HG02763 (cell line): ENCODE results near the gene GINS2.

Experiments
- ATAC-seq: cut with Tn5 transposase; IDR thresholded peaks from one replicate; pipeline ENCODE4 v1.9.1; 2021; ENCODE audit warnings: mild to moderate bottlenecking, moderate library complexity; ENCODE audit not compliant: unreplicated experiment

GINS2 gene

DNA sequence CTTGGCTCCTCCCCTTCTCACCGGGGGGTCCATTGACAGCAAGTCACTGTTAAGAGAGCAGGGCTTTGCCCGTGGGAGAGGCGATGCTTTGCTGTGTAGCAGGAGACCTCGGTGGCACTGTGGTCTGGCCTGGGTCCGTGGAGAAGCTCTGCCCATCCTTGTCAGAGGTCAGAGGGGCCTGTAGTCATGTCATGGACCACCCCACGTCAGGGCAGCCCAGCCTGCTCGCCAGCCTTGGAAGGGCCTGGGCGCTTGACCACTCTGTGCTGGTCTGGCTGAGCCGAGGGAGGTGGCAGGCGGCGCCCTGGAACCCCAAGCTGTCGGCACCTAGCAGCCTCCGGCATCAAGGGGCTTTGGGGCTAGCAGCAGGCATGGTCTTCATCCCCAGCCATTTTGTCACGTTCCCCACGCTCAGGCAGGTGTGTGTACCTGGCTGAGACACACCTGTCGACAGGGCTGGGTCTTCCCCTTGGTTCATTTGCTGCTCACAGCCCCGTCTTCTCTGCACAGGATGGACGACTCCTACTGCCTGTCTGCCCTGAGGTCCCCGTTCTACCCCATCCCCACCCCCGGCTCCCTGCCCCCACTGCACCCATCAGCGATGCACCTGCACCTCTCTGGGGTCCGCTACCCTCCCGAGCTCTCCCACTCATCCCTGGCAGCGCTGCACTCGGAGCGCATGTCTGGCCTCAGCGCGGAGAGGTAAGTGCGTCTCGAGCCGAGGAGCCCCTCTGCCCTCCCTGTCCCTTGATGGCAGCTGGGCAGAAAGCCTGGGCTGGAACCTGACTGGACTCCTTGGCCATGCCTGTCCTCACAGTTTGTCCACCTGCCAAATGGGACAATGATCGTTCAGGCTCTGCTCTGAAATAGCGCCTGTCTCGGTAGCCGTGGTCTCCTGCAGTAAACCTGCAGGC, 33.3 kb downstream of the GINS2 start:
- ATAC-seq: no peak

- ATAC-seq: no peak
Observed at GRCh38 chr16:85654251-85655095, 34.3 kb downstream of the GINS2 start.

DNA sequence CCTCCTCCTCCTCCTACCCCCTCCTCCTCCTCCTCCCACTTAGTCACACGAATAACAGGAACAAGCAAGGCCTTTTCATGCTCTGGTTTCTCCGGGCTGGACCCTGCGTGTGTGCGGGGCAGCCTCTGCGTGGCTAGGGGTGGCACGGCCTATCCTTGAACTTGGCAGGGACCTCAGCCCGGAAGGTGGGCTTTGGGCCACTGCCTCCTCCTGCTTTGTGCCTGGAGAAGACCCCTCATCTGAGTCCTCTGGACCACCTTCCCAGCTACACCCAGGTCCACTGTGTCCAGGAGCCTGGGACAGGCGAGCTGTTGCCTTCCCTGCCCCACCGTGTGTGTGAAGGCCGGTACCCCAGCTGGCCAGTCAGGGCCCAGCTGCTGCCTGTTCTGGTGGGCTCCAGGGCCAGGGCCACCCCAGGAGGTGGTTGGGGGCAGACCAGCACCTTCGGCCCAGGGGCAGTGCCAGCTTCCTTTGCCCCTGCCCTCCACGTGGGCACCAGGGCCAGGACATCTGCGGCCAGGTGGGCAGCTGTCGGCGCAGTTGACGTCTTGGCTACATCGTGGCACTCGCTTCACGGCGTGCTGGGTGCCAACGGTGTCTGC, 35.4 kb downstream of the GINS2 start:
- ATAC-seq: no peak

- no peak for ATAC-seq
Observed at GRCh38 chr16:85652431-85653221, 36.1 kb downstream of the GINS2 start.

DNA sequence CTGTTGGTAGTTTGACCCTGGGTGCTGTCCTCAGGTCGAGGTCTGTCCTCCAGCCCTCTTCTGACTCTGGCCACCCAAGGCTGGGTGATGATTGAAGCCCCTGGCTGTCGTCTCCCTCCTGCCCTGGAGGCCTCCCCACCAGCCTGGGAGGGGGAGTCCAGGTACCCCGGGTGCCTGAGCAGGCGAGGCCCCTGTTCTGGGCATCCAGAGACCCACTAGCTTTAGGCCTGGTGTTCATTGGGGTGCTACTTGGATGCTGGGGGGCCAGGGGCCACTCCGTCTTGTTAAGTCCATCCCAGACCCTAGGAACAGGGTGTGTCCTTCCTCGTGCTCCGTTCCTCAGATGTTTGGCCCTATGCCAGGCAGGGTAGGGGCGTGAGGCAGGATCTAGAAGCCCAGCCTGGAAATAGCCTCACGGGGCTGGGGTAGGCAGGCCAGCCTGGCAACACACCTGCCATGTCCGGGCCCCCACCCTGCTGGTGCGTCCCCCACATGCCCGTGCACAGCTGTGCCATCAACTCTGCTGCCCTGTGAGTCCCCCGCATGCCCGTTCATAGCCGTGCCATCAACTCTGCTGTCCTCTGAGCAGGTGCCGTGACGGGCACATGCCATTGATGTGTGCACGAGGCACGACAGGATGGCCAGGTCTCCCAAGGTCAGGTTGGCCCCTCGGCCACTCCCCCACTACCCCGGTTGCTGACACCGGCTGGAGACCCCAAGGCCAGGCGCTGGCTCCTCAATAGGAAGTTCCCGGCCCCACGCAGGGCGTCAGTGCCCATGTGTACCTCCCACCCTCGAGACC, 36.9 kb downstream of the GINS2 start:
- no peak for ATAC-seq

DNA sequence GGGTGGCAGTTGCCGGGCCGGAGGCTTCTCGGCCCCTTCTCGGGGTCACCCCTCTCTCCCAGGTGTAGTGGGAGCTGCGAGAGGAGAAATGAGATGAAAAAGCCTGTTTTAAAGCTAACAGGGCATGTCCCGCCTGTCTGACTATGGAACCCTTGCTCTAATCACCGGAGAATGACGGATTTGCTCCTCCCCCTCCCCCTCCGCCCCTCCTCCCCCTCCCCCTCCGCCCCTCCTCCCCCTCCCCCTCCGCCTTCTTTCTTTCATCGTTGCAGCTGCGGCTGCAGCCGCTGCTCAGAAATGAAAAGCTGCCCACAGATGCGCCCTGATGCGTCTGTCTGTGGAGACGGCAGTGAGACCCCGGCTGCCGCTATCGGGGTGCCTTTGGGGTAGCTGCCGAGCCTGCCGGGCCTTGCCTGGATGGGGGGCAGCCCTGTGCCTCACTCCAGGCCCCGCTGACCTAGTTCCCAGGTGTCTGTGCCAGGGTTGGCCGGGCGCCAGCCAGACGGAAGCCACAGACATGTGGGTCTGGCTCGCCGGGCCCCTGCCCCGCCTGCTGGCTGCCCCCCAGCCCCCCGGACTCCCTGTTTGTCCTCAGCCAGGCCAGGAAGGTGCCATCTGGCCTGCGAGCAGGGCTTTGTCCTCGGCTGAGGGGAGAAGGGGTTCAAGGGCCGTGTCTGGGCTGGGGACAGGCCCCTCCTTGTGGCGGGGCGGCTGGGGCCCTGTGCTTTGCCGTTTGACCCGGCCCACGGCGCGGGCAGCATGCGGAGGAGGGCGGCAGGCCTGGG, 37.7 kb downstream of the GINS2 start:
- no peak for ATAC-seq

GRCh38 chr16:85650135-85650843, 38.5 kb downstream of the GINS2 start:
- ATAC-seq: no peak

GRCh38 chr16:85649411-85650134, 39.2 kb downstream of the GINS2 start:
- no peak for ATAC-seq

DNA sequence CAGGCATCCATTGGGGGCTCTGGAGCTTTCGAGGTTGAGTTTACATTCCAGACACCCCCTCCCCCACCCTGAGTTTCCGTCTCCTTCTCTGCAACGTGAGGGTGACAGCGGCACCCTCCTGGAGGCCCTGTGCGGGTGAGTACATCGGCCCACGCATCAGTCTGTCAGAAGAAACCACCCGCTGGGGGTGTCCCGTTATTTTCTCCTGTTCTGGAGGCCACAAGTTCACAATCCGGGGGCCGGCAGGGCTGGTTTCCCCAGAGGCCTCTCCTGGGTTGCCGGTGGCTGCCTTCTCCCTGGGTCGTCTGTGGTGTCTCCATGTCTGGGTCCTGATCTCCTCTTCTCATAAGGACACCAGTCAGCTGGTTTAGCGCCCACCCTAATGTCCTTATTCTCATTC, 39.9 kb downstream of the GINS2 start:
- no peak for ATAC-seq

GRCh38 chr16:85648070-85648714, 40.6 kb downstream of the GINS2 start:
- ATAC-seq: no peak

- ATAC-seq: no peak
Observed at GRCh38 chr16:85646976-85647375, 41.8 kb downstream of the GINS2 start.

GRCh38 chr16:85646358-85646907, 42.3 kb downstream of the GINS2 start:
- no peak for ATAC-seq

GRCh38 chr16:85645021-85645589, 43.6 kb downstream of the GINS2 start:
- no peak for ATAC-seq

- ATAC-seq: no peak
Observed at GRCh38 chr16:85644093-85644712, 44.6 kb downstream of the GINS2 start.

- no peak for ATAC-seq
Observed at GRCh38 chr16:85643631-85644030, 45.1 kb downstream of the GINS2 start.

DNA sequence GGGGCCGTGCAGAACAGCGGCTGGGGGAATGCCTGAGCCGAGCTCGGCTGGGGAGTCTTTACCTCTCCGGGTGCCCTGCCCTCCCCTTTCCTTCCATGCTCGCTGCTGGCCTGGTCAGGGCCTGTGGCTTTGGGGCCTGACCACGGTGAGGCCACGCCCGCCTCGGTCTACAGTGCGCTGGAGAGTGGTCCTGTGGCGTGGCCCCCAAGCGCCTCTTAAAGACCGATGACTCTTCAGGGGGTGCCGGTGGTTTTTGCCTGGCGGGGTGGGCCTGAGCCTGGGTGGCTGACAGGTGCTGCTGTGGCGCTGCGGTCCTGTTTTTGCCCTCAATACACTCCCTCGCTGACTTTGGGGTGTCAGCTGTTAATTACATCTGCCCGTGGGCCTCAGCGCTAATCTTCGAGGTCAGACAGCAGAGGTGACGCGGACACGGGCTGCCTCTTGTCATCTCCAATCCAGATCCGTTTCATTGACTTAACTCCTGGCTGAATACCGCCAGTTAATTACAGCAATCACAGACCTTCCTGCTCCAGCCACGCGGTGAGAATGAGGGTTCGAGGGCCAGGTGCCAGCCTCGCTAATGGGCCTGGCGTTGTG, 45.9 kb downstream of the GINS2 start:
- no peak for ATAC-seq
